Mesenteric fat pad (tissue), 1 donor: ENCODE data around the gene SART1. TPM values are rescaled to one million over a fixed set of nuclear protein-coding genes. Genes with fewer than 3 reads are reported as not detected.

Experiments
- DNase-seq: peaks from one replicate; pipeline ENCODE4 v3.0.0-alpha.2; 2020; ENCODE audit warnings: low spot score
- long read RNA-seq: library from polyadenylated mRNA; unstranded; transcript quantifications from one replicate; pipeline ENCODE4 v2.0.0, GENCODE V29; 2020
- total RNA-seq: library from RNA; stranded (reverse); fragmentation: NEBNext Ultra II Directional; extraction: Animal tissue kit (Norgen Biotek cat#: 25700); gene quantifications from one replicate; pipeline ENCODE4 v1.2.1, GENCODE V29; 2021
- donor health status: DM: yes; HTN: yes; CAD: no.

The SART1 gene, protein sequence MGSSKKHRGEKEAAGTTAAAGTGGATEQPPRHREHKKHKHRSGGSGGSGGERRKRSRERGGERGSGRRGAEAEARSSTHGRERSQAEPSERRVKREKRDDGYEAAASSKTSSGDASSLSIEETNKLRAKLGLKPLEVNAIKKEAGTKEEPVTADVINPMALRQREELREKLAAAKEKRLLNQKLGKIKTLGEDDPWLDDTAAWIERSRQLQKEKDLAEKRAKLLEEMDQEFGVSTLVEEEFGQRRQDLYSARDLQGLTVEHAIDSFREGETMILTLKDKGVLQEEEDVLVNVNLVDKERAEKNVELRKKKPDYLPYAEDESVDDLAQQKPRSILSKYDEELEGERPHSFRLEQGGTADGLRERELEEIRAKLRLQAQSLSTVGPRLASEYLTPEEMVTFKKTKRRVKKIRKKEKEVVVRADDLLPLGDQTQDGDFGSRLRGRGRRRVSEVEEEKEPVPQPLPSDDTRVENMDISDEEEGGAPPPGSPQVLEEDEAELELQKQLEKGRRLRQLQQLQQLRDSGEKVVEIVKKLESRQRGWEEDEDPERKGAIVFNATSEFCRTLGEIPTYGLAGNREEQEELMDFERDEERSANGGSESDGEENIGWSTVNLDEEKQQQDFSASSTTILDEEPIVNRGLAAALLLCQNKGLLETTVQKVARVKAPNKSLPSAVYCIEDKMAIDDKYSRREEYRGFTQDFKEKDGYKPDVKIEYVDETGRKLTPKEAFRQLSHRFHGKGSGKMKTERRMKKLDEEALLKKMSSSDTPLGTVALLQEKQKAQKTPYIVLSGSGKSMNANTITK
- total RNA-seq: 47.9 TPM
- long read RNA-seq, partial matches to known transcripts: 15 of 25 reads
- long read RNA-seq, other reads (novel, unspliced or antisense): 7 of 25 reads

DNA sequence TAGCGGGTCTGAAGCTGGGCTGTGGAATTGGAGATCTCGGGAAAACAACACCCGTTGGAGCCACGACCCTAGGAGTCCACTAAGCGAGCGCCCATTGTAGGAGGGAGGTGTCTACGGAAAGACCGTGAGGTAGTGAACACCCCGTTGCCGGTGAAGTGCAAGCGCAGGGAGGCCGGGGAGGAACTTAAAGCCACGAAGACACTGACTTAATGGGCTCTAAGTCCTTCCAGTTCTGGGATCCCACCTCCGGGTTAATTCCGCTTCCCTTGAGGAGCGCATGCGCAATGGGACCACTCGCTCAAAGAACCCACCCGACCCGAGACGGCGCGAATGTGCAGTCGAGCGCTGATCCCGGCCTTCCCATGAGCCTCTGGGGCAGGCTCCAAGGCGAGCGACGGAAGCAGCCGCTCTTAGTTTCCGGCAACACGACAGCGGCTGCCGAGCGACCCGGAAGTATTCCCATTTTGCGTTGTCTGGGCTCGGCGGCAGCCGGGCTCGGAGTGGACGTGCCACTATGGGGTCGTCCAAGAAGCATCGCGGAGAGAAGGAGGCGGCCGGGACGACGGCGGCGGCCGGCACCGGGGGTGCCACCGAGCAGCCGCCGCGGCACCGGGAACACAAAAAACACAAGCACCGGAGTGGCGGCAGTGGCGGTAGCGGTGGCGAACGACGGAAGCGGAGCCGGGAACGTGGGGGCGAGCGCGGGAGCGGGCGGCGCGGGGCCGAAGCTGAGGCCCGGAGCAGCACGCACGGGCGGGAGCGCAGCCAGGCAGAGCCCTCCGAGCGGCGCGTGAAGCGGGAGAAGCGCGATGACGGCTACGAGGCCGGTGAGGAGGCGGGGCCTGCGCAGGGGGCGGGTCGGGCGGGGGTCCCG, at the start of gene SART1:
Gene SART1 (plus strand): TSS at position 468 of the 874 bp plus-strand sequence. CDS start 47 bp downstream, at position 515.
- peak; percentile 99 for DNase-seq

DNA sequence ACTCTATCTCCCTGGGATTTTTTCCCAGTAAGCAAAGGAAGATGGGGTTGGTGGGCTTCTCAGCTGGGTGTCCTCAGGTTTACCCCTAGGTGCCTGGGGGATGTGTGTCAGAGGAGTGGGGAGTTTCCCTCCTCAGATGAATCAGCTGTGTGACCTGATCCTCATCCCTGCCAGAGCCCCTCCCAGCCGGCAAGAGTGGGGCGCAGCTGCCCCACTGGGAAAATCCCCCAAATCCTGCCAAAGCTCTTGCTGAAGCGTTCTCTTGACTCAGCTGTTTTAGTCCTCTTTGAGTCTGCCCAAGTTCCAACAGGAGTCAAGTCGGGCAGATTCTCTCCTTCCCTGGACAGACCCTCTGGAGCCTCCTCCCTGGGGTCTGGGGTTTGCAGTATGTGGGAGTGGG, 48.7 kb upstream of the SART1 start:
- DNase-seq: no peak

DNA sequence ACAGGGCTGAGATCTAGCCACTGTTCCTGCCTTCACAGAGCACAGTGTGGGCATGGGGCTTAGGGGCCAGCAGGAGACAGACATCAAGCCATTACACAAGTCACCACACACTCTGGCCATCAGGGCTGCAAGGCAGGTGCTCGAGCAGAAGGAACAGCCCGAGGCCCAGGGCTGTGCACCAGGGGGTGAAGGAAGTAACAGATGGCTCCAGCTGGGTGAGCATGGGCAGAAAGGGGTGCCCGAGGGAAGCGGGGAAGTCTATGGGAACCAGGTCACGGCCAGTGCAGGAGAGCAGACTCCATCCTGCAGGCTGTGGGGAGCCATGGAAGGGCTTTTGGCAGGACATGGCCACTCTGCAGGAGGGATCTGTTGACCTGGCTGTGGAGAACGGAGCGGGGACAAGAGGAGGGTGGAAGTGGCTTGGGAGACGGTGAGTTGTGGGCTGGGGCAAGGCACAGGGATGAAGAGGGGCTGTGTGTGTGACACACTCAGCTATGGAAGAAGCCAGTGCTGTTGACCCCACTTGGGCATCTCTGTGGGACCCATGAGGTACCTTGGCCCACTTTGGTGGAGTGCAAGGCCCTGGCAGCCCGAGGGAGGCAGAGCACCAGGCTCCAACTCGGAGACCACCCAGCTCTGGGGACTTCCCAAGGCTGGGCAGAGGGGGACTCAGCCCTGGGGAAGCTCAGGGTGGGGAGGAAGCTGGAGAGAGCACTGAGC, 46.3 kb upstream of the SART1 start:
- DNase-seq: no peak

DNA sequence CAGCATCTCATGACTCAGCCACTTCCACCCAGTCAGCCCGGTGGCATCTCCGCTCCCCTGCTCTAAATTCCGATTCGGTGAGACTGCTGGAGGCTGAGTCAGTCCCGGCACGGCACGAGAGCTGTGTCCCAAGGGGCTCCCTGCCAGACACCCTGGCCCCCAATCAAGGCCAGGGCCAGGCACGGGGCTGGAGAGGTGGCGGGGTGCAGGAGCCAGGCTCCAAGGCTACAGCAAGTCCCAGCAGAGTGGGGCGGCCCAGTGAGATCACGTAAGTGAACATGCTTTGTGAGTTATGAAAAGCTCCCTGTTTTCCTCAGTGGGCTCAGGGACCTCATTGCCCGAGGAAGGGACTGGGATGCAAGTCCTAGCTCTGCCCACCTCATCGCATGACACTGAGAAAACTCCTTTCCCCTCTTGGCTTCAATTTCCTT, 45.7 kb upstream of the SART1 start:
- peak; percentile 94 for DNase-seq

DNA sequence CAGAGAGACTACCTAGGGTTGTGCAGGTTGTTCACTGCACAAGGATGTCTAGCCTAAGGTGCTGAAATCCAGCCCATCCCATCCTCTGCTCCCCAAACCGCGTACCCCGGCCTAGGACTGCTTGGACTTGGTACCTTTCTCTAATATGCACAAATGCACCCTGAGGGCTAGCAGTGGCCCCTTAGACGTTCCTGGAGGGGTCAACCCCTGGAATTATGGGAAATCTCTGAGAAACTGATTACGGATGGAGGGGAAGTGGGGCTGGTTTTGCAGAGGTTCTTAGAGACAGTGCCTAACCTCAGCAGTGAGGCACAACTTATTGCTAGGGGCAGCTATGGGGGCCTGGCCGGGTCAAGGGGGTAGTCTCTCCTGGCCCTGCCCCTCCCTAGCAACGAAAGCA, 45.1 kb upstream of the SART1 start:
- no peak for DNase-seq

DNA sequence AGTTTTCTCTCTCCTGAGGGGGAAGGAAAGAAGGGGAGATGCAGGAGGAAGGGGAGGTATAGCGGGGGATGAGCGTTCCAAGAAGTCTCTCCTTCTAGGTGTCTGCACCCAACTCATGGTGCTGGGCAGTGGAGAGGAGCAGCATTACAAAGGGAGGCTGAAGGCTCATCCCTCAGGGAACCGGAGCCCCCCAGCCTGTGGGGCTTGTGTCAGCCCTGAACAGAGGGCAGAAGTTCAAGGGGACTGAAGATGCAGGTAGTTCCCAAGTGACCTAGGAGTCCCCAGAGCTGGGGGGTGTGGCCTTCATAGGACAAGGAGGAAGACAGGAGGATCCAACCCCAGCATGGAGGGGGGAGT, 44.5 kb upstream of the SART1 start:
- no peak for DNase-seq

DNA sequence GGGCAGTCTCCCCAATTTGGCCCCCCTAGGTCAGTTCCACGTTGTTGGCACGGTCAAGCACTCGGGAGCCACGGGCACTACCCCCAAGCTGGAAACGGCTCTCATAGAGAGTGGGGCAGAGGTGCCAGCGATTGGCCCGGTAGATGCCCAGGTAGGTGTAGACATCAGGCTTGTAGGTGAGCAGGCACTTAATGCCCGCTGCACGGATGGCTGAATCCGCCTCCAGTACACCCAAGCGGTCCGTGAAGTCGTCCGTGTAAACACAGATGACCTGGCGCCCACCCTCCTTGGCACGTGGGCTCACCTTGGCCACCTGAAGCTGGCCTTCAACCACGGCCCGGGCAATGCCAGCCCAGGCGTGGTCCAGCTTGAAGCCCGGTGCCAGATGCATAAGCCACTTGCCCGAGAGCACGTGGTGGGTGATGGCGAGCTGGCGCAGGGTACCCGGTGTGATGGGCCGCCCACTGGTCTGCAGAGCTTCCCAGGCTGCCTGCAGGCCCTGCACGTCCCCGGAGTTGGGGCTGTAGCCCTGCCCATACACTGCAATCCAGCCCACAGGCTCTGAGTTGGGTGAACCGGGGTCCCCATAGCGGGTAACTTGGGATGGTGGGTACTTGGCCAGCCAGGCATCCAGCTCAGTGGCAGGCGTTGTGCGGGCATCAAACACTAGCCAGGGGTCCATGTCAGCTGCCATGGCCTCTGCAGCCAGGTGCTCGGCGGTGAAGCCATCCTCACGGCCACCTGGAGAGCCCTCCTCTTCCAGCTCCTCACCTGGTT, 43.9 kb upstream of the SART1 start:
- no peak for DNase-seq

DNA sequence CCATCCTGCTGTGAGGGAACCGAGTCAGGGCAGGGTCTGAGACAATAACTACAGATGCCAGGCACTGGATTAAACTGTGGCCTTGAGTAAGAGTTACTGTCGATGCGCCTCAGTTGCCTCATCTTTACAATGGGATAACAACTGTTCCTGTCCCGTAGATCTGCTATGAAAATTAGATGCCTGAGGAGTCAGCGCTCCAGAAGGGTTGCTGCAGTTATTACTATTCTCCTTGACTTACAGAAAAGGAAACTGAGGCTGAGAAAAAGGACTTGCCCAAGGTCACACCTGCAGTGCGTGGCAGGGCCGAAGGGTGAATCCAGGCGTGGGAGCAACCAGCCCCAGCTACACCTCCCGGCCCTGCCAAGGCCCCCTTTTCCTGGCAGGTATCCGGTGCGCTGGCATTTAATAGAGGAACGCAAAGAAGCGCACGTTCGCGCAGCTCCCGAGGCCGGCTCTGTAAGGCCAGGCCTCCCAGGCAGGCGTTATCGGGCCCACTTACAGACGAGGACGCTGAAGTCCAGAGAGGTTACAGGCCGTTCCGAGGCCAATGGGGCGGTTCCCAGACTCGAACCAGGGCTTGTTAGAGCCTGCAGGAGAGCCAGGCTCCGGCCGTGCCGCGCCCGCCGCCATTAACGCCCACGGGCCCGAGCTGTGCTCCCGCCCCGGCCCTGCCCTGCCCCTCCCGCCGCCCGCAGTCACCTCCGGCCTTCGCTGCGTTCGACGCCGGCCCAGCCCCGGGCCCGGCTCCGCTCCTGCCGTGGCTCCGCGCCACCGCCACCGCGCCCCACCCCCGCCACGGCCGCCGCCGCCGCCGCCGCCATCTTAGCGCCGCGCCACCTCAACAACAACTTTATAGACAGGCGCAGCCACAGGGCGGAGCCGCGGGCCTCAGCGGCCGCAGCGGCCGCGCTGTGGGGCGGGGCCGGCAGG, 43.1 kb upstream of the SART1 start, which contains the start of gene C11orf68:
Gene C11orf68 (minus strand): TSS at position 852 of the 930 bp plus-strand sequence. CDS start 31 bp downstream, at position 821.
- DNase-seq: no peak

DNA sequence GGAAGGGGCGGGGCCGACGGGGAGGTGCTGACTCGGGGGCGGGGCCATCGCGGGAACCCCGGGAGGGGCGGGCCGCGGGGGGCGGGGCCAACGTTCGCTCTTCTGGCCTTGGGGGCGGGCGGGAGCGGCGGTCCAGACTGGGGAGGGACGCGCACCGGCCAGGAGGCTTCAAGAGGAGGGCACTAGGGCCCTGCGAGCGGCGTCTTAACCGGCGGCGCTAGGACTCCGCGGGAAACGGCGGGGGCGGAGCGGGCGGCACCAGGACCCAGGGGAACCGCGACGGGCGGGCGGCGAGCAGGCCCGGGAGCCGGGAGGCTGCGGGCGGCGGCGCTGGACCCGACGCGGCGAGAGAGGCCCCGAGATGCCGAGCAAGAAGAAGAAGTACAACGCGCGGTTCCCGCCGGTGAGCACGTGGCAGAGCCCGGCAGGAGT, 42.4 kb upstream of the SART1 start, which contains the start of gene DRAP1:
Gene DRAP1 (plus strand): TSS at position 286 of the 432 bp plus-strand sequence. CDS start 76 bp downstream, at position 362.
- DNase-seq: peak; percentile 100

DNA sequence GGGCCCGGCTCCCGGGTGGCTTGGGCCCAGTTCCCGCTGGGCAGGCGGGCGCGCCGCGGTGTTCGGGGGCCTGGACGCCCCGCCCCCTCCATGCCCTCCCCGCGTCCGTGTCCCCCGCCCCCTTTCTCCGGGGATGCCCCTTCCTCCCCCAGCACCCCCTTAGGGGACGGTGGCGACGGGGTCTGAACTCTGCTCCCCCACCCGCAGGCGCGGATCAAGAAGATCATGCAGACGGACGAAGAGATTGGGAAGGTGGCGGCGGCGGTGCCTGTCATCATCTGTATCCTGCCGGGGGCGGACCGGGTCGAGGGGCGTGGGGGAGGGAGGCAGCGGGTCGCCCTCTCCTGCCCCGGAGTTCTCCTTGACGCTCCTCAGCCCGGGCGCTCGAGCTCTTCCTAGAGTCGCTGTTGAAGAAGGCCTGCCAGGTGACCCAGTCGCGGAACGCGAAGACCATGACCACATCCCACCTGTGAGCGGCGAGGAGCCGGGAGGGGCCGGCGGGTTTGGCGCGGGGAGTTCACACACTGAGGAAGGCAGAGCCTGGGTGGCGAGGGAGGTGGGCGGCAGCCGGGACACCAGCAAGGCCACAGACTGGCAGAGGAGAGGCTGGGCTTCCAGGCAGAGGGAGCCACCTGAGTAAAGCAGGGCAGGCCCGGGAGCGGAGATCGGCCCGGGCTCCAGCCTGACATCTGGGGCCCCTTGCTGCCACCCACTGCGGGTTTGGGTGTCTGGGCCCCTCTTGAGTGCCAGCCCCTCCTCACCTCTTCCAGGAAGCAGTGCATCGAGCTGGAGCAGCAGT, 41.8 kb upstream of the SART1 start:
- no peak for DNase-seq

DNA sequence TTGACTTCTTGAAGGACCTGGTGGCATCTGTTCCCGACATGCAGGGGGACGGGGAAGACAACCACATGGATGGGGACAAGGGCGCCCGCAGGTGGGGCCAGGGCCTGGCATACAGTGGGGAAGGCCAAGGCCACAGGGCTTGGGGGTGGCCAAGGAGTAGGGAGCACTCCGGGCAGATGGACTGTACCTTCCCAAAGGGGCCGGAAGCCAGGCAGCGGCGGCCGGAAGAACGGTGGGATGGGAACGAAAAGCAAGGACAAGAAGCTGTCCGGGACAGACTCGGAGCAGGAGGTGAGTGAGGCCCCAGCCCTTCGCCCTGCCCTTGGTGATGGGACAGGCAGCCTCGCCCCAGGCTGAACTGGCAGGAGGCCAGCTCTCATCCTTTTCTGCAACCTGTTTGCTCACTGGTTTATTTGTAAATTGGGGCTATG, 41.1 kb upstream of the SART1 start:
- no peak for DNase-seq

DNA sequence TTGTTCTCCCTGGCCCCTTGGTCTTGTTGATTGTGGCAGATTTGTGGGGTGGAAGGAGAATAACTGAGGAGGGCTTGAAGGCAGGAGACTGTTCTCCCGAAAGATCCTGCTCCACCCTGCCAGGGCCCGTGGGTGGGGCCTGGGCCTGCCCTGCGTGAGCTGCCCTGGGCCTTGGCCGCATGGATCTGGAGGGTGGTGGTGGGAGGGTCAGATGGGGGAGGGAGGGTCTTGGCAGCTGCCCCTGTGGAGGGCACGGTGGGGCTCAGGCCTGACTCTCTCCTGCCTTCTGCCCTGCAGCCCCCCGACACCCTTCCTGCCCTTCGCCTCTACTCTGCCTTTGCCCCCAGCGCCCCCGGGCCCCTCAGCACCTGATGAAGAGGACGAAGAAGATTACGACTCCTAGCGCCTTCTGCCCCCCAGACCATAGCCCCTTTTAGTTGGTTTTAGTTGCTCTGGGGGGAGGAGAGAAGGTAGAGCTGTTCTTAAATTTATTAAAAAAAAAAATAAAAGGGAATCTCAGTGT, 40.4 kb upstream of the SART1 start:
- no peak for DNase-seq

DNA sequence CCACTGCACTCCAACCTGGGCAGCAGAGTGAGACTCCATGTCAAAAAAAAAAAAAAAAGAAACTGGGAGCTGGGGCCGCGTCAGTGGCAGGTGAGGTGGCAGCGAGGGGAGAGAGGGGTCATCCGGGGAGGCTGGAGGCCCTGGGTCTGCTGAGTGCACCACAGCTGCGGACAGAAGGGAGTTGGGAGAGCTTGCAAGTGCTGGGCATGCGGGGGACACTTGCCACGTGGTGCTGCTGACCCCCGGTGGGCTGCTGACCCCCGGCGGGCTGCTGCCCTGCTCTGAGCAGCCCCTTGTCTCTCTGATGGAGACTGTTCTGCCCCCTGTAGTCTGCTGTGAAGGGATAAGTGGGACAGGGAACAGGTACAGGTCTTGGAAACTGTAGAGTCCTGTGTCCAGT, 39.7 kb upstream of the SART1 start:
- DNase-seq: no peak

DNA sequence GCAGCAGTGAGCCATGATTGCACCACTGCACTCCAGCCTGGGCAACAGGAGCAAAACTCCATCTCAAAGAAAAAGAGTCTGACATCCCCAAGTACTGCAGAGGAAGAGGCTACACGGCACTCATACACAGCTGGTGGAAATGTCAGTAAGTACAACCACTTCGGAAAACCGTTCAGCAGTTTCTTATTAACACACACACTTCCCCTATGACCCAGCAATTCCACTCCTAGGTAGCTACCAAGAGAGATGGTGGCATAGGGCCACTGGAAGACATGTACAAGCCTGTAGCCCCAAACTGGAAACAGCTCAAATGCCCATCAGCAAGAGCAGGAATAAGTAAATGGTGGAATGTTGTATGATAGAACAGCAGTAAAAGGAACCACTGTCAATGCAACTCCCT, 39.0 kb upstream of the SART1 start:
- DNase-seq: no peak

DNA sequence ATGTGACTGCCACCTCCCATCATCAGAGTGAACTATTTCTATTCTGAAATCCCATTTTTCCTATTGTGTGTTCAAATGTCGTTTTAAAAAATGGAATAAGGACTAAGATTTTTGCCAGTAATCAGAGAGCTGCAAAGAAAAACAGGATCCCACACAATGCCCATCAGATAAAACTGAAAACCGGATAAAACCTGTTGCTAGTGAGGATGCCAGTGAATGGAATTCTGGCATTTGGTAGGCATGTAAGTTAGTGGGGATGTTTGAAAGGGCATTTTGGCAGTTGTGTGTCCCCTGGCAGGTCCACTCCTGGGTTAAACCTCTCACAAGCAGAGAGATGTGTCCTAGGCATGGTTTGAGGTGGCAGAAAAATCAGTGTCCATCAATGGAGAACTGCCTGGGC, 36.1 kb upstream of the SART1 start:
- DNase-seq: no peak

DNA sequence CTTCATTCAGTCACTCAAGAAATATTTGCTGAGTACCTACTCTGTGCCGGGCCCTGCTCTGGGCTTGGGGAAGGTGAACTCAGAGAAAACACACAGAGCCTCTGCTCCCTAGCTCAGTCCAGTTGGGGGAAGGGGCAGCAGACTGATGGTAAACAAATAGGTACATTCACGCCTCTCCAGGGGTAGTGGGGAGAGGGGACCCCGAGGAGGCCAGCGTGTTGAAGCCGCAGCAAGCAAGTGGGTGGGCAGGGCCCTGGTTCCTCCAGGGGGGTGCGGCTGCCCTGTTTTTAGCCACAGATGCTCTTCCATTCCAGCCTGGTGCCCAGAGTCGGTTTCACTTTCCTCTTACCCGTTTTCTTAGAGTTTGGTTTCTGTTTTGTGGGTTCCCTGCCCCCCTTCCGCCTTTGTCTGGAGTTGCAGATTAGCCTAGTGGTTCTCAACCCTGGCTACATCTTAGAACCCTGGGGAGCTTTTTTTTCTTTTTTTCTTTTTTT, 33.6 kb upstream of the SART1 start:
- DNase-seq: no peak

DNA sequence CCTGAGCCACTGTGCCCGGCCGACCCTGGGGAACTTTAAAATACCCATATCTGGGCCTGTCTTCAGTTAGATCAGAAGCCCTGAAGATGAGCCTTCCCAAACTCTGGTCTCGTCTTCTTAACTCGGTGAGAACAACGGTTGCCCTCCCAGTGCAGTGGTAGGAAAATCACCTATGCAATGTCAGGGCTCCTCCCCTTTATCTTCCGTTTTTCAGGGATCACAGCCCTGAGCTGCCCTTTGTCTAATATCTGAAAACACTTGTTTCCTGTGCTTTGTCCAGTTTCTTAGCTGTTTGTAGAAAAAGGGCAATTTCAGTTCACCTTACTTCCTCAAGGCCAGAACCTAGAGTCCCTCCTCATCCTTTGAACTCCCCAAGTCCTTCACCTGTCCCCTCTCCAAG, 32.9 kb upstream of the SART1 start:
- no peak for DNase-seq
